NCI-H1048 (cell line): Measurements from ENCODE around the gene LGR5.
"Not testable (repeated sequence)": the region's sequence is repeated elsewhere in the genome, so short reads cannot be mapped to it uniquely, and the experiment has no call there.

Source experiments
- DNase-seq: peaks from one replicate; lab custom pipeline; 2025; lab: John Stamatoyannopoulos, UW

The LGR5 gene

DNA sequence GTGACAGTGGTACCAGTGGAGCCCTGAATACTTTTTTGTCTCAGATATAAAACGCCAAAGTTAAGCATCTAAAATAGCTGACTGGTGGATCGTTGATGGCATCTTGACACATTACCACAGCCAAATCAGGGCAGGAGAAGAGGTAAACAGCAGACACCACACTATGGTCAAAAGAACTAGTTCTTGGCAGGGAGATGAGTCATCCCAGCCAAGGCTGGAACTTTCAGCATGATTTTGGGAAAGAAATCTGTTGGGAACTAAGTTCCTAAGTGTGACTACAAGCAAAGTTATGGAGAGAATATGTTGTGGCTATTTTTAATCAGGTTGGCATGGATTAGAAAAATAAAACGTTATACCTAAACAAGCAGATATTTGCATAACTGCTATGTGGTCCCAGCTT, 36.9 kb downstream of the LGR5 start:
- no peak for DNase-seq

DNA sequence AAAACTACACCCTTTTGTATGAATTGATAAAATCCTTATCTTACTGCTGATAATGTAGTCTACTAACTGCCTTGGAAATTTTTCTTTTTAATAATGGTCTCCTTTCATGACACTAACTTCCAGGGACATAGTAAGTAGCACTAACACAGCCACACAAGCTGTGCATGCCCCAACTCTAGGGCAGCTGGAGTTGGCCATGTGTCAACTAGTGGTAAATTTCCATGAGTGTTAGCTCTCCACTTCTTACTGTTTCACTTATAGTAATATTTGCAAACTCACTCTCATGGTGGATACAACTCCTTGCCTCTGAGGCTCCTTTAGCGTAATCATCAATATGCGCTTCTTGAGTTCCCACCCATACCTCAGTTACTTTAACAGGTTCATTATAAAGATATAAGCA, 38.0 kb downstream of the LGR5 start:
- no peak for DNase-seq

DNA sequence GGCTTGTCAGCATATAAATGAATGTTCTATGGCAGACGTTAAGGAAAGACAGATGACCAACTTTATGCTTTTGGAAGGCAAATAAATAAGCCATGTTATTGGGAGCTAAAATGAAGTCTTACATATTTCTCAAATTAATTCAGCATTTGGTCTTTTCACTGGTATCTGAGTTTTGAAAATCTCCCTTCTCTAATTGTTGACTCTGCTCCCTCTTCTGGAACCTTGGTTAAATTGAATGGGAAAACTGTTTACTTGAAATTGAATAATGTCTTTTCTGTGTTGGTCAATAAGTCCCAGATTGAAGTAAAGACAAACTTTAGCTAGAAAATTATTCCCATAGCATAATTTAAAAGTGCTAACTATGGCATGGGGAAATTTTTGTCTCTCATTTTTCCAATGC, 38.7 kb downstream of the LGR5 start:
- DNase-seq: no peak

DNA sequence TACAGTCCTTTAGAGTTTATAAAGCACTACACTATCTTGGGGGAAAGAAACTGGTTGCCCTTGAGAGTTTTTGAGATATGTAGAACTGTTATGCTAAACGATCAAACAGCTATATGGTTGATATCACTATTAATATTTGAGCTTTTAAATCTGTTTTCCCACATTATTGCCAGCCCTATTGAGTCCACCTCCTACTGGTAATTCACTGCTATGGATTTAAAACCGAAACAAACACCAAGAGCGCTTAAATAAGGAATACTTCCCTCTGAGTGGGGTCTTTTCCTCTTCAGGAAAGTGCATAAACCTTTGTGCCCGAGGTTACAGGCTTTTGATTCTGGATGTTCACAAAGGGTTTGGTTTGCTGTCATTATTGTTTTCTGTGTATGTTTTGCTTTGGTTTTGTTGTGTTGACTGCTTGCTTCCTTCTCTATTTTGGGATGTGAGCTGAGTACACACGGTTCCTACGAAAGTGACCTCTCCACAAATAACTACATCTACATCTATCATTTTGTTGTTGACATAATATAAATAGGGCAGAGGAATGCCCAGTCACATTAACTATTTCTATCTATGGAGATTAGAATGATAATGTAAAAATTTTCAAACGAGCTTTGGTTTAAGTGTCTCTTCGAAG, 44.8 kb downstream of the LGR5 start:
- no peak for DNase-seq

DNA sequence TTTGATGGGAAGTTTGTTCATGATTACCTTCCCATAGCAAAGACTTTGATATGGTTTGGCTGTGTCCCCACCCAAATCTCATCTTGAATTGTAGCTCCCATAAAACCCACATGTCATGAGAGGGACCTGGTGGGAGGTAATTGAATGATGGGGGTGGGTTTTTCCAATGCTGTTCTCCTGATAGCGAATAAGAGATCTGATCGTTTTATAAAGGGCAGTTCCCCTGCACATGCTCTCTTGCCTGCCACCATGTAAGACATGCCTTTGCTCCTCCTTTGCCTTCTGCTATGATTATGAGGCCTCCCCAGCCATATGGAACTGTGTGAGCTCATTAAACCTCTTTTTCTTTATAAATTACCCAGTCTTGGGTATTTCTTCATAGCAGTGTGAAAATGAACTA, 51.2 kb downstream of the LGR5 start:
- DNase-seq: not testable (repeated sequence)

DNA sequence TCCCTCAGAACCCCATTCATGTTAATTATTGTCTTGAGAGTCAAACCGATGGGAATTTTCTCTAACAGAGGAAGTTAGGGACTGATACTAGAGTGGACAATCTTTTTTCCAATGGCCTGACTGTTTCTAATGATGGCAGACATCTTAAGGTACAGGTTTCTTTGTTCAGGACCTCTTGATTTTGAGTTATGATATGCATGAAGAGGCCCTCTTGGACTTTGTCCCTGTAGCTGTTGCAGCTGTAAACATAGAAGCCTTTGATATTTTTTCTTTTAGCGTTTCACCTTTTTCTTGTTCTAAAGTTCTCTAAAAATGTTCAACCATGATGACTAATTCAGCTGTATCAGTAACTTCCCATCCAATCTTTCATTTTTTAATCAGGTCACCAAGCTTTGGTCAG, 53.0 kb downstream of the LGR5 start:
- no peak for DNase-seq

DNA sequence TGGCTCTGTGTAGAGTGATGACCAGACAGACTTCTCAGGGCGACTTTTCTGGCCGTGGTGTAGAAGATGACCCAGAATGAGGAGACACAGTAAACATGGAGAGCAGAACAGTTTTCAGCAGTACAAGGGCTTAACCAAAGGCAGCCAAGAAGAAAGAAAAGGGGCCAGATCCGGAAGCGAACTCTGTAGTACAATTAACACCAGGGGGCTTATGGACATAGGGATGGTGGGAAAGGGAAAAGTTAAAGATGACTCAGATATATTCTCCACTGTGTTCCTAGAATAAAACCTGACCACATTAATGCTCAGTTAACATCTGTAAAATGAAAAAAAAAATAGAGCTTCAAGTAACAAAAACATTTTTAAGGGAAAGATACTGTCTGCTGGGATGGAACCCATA, 60.2 kb downstream of the LGR5 start:
- DNase-seq: no peak

DNA sequence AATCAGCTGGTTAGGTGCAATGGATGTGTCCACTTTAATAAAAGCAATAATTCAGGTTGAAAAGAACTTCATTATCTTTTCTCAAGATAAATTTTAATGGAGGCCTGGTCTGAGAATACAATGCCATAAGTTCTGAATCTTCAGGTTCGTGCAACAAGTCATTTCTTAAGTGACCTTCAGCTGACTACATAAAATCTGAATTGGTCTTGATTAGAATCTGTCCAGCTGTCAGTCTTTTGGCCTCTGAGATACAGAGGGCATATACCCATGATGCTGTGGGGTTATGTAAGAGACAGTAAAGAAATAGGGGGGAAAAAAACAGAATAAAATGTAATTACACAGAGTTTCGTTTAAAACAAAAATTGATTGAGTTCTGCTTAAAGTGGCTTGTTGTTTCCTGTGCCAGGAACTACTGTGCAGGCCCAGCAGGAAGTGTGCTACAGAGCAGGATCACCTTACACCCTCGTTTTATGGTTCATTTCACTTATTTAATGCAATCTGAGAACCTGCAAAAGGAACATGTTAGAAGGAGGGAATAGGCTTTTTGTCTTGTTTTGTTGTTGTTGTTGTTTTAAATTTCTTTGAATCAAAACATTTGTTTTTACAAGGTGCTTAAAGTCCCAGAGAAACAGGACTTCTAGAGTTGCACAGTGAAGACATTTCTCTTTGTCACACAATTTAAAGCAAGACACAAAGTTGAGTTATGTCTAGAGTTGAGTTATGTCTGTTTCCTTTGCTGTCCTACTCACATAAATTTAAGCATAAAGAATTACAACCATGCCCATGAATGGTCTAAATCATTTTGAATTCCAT, 64.2 kb downstream of the LGR5 start:
- no peak for DNase-seq

DNA sequence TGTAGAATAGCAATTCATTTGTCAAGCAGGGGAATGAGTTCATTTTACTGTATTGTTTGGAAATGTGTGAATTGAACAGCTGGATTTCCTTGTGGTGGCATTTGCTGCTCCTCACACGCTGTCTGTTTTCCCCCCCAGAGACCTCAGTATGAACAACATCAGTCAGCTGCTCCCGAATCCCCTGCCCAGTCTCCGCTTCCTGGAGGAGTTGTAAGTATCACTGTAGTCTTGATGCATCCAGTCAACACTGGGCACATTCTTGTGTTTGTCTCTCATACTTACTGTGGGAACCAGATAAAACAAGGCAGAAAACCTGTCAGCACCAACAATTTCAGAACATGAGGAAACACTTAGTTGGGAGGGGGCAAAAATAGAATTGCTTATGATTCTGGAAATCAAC, 64.9 kb downstream of the LGR5 start:
- DNase-seq: no peak

DNA sequence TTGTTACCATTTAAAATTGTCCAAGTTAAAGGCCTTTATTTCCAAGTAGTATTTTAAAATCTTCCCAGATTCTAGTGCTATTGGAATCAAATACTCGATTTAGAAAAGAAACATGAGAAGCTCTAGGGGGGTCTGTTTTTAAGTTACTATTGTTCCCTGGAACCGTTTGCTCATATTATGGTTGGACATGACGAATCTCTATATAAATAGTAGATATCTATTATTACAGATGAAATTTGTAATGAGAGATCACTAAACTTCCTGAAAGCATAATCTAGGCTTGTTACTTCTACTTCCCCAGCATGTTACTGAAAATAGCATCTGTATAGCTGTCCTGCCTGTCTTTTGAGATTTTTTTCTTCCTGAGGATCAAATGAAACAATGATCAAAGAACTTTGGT, 70.1 kb downstream of the LGR5 start:
- no peak for DNase-seq

DNA sequence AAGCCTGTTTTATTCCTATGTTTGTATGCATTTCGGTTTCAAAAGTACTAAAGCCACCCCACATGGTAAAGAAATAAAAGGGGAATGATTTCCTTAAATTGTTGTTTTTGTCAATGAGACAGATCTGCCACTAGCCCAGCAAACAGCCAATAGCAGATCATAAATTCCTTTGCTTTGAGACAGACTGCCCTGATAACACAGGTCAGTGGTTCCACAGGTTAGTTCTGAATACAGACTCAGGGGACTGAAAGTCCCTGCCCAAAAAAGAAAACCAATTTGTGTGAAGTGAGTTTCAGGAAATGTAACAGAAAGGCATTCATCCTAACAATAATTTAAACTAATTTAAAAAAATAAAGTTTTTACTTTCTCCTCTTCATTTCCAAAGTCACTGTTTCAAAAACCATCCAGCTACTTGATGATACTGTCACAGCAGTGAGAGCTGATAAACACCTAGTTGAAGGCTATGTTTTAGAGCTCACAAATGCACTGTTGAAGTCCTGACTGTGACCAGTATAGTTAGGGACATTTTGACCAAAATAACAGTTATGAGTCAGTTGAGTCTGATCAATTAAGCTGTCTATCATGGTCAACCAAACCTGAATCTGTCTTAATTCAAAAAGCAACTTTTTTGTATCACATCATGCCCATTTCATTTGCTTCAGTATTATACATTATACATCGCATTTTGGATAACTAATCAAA, 77.7 kb downstream of the LGR5 start:
- DNase-seq: no peak

DNA sequence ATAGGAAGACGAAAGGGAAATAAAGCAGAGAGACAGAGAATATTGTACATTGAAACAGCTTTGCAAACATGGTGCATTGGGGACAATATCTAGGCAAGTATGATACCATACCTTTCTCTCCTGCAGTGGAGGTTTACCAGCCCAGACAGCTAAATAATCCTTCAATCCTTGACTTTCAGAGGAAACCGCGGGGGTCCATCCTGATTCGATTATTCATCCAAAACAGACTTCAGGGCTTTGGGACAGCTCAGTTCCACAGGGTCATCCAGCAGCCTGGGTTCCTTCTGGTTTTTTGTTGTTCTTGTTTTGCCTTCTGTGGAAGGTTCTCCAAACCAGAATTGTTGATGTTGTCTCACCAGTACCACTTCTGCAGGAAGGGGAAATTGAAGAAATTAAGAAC, 81.5 kb downstream of the LGR5 start:
- DNase-seq: no peak

DNA sequence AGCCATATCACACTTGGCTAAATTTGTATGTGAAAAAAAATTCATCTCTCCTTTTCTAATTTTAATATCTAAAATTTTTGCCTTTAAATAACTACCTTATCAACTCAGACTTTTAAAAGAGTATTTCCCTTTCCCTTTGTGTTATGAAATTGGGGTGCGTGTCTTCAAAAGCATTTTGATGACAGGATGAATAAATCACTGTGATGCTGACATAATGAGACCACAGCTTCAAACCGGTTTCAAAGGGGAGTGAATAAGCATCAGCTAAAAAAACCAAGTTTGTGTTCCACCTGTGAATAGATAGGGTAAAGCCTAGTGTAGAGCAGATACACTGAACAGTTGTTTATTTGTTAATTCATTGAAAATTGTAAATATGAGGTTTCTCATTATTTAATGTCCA, 85.0 kb downstream of the LGR5 start:
- no peak for DNase-seq

DNA sequence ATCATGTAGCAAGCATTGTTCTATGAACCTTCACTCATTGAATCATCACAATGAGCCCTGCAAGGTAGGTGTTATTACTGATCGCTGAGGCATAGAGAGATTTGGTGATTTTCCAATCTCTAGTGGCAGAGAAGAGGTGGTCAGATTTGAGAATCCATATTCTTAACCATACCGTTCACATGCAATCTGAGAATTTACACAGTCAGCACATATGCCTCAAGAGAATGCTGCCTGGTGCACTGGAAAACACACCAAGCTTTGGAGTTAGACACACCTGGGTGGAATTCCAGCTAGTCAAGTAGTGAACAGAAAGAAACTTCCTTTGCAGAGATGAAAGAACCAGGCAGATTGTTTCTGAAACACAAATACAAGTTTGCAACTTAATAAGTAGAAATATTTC, 94.1 kb downstream of the LGR5 start:
- DNase-seq: no peak

DNA sequence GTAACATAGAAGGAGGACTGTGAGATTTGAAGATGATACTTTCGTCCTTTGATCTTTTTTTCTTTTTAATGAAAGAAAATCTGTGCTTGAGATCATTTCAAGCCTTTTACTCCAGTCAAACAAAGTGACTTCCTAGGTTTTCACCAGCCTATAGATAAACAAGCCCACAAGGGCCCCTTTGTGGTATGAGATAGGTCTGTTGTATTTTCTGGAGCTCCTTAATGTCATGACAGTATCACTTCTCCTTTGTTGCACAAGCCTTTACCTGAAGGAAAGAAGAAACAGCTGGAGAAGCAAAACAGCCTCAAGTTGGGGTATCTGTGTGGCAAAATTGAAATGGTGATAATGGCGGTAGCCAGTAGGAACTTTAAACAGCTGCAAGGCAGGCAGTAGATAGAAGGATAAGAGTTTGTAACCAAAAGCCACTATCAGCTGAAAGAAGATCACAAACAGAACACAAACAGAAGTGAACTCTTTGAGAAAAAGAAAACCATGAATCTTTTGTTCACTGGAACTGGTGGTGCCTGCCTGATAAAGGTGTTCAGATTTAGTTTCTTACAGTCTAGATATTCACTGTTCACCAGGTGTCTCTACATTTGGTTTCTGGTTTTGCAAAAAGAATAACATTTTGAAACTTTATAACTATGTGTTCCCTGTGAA, 96.8 kb downstream of the LGR5 start:
- DNase-seq: no peak

DNA sequence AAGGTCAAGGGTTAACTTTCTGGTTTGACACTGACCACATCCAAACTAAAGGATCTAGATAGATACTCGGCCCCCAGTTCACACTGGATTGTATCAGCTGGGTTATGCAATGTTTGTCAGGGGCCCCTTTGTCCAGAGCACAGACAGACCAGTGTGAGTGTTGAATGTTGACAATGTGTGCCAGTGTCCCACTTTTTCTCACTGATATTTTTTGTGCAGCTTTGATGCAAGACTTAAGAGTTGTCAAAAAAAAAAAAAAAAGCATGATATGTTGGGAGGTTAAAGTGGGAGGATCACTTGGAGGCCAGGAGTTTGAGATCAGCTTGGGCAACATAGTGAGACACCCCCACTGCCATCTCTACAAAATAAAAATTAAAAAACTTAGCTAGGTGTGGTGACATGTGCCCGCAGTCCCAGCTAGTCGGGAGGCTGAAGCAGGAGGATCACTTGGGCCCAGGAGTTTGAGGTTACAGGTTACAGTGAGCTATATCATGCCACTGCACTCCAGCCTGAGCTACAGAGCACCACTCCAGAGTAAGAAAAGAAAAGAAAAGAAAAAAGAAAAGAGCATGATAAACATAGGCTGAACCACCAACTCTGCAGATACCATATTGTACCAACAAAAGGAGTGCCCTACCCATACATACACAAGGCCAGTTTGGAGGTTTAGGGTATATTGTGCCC, 97.5 kb downstream of the LGR5 start:
- no peak for DNase-seq

DNA sequence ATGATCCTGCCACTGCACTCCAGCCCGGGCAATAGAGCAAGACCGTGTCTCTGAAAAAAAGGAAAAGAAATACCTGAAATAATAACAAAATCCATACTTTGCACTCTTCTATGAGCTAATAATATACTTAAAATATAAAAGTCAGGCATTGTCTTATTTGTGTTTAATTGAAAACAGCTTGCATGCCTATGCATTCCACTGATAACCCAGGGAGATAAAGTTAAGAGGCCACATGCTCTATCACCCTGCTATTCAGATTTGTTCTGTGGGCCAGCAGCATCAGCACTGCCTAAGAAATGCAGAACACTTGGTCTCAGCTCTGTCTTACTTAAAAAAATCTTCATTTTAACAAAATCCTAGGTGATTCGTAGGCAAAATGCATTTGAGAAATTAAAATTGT, 99.2 kb downstream of the LGR5 start:
- DNase-seq: no peak

DNA sequence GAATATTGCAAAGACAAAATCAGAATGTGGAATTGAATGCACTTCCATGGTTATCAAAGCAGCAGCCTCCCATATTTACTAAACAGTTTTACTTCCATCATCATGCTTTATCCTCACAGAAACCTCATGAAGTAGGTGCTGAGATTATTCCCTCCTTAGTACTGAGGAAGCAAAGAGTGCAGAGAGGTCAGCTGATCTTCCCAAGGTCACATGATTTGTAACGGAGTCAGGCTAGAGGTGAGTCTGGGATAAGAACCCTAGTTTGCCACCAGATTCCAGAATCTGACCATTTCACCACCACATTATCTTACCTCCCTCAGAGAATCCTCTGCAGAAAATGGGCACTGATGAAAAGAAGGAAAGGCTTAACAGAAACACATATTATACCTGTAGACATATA, 102.0 kb downstream of the LGR5 start:
- DNase-seq: no peak

DNA sequence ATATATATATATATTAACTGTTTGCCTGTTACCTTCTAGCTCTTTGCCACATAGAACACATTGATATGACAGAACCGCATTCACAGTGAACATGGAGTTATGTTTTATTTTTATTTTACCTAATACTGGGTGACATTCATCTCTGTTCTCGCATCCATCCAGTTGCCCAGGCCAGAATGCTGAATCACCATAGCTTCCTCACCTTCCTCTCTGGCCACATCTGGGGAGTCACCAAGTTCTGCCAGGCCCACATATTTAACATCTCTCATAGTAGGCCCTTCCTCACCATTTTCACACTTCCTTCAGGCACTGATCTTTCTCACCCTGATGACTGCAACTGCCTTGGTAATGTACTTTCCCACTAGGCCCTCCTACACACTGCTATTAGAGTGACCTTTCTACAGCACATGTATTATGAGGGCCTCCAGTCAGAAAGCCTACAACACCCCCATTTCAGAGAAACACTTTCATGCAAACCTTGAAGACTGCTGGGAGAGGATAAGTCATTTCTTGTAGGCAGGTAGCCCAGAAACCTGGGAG, 106.8 kb downstream of the LGR5 start:
- no peak for DNase-seq

DNA sequence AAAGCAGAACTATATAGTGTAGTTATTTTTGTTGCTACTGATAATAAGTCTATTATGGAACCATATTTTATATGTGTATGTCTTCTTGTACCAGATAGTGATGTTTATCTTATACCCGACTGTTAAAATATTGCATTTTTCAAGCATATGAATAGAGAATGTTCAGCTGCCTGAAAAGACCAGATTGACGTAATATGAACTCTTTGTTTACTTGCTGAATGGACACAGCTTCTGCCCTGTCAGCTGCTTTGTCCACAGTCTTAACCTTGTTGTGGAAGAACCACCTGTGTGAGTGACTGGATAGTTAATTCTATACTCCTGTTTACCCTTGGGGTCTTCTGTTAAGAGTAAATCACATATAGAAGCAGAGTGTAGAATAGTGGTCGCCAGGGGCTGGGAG, 109.3 kb downstream of the LGR5 start:
- DNase-seq: no peak

DNA sequence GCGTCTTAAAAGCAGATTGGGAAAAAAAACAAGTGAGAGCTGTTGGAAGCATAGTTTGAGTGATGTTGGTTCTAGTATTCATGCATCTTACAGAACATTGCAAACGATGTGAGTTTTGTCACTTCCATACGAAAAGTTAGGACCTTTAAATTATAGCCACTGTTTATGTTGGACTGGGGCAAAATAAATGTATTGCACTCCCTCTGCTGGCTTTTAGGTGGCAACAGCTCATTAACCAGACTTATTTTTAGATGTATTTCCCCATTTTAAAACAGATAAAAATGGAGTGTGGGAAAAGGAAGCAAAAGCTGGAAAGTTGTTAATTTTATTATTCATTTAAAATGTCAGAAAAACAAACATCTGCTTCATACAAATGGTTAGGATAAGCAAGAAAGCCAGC, 111.9 kb downstream of the LGR5 start:
- no peak for DNase-seq
